ENCODE results near the gene ATP11A.

Gene ATP11A

GRCh38 chr13:112918266-112918665 is 228.4 kb downstream of the ATP11A start:
- DNase-seq = no peak

- DNase-seq = no peak
Measured at GRCh38 chr13:112918746-112919145, 228.9 kb downstream of the ATP11A start.

- no peak for DNase-seq
Measured at GRCh38 chr13:112923962-112924361, 234.1 kb downstream of the ATP11A start.

- no peak for DNase-seq
Measured at GRCh38 chr13:112924365-112924764, 234.5 kb downstream of the ATP11A start.

GRCh38 chr13:112926003-112926402 is 236.2 kb downstream of the ATP11A start:
- no peak for DNase-seq

- DNase-seq = no peak
Measured at GRCh38 chr13:112926993-112927392, 237.2 kb downstream of the ATP11A start.

GRCh38 chr13:112928020-112928971 is 238.5 kb downstream of the ATP11A start:
- no peak for DNase-seq

GRCh38 chr13:112928972-112929782 is 239.3 kb downstream of the ATP11A start:
- no peak for DNase-seq

- no peak for DNase-seq
Measured at GRCh38 chr13:112929783-112930055, 239.9 kb downstream of the ATP11A start.

- no peak for DNase-seq
Measured at GRCh38 chr13:112930192-112930591, 240.4 kb downstream of the ATP11A start.

- no peak for DNase-seq
Measured at GRCh38 chr13:112931028-112931934, 241.4 kb downstream of the ATP11A start.

GRCh38 chr13:112932971-112933370 is 243.1 kb downstream of the ATP11A start:
- no peak for DNase-seq

GRCh38 chr13:112933649-112934048 is 243.8 kb downstream of the ATP11A start:
- no peak for DNase-seq

GRCh38 chr13:112934078-112934477 is 244.2 kb downstream of the ATP11A start:
- no peak for DNase-seq

All from GF-D8 (cell line).